ENCODE data around the gene KY.

KY gene

DNA sequence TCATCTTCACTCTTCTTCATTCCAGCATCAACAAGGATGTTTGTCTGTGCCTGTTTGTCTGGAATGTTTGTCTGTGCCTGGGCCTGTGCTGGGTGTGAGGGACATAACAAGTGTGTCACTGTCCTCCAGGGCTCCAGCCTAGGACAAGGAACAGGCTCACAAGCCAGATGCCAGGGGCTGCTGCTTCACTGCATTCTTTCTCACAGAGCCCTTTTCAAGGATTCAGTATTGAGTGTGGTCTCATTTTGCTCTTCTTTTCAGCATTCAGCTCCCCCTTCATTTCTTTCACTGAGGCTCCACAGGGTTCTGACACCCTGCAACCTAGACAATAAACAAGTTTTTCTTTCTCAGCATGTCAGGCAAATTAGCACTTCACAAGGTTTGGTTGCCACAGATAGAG, 43.6 kb upstream of the KY start:
- TF ChIP-seq, protein P1, sequence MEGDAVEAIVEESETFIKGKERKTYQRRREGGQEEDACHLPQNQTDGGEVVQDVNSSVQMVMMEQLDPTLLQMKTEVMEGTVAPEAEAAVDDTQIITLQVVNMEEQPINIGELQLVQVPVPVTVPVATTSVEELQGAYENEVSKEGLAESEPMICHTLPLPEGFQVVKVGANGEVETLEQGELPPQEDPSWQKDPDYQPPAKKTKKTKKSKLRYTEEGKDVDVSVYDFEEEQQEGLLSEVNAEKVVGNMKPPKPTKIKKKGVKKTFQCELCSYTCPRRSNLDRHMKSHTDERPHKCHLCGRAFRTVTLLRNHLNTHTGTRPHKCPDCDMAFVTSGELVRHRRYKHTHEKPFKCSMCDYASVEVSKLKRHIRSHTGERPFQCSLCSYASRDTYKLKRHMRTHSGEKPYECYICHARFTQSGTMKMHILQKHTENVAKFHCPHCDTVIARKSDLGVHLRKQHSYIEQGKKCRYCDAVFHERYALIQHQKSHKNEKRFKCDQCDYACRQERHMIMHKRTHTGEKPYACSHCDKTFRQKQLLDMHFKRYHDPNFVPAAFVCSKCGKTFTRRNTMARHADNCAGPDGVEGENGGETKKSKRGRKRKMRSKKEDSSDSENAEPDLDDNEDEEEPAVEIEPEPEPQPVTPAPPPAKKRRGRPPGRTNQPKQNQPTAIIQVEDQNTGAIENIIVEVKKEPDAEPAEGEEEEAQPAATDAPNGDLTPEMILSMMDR (conservative IDR thresholded peaks at IDR 0.05) = no peak
- H3K27ac ChIP-seq = no peak overlapping the region

DNA sequence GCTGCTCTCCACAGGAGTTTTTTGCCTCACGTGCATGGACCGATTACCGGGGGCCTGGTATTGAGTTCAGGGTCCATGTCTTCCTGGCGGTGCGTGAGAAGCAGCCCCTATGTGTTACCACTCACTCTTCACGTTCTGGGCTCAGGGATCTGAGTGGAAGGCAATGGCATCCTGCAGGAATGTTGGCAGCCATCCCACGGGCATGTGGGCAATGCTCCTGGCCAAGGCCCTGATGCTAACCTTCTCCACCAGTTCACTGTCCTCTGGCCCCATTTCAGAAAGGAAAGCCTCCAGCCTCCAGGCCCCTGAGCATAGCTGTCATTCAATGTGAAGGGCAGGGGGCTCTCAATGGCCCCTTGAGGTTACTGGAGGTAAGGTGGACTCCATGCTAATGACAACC, 43.0 kb upstream of the KY start:
- TF ChIP-seq, protein P1 (conservative IDR thresholded peaks at IDR 0.05) = no peak
- no peak overlapping the region for H3K27ac ChIP-seq

DNA sequence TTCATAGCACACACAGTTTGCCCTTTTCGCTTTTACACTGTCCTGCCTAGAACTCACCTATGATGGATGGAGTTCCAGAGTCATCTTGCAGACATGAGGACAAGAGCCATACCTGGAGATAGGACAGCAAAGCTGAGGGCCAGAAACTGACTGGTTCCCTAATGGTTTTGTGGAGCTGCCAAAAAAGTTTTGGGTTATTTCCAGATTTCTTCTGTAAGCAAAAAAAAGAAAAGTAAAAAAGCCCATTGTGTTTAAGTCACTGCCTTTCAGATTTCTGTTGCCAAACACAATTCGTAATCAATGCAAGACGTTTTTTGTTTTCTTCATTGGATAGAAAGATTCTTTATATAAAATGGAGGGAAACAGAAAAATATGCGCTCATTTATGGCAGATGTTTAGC, 42.4 kb upstream of the KY start:
- H3K27ac ChIP-seq = no peak overlapping the region
- TF ChIP-seq, protein P1 (conservative IDR thresholded peaks at IDR 0.05) = no peak

DNA sequence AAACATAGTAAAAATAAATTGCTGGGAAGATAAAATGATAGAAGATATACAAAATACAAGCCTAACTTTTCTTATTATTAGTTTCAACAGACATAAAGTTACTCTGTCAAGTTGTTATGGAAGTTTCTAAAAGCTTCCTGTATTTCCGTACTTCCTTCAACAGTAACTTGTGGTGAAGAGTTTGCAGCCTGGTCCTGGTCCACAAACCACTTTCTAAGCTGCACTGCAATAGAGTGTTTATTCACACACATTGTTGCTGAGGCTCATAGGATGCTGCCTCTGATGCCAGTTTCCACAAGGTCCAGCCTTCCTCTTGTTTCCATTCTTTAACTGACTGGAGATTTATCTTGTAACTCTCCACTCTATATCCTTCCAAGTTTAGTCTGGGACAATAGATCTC, 39.4 kb upstream of the KY start:
- TF ChIP-seq, protein P1 (conservative IDR thresholded peaks at IDR 0.05) = no peak
- no peak overlapping the region for H3K27ac ChIP-seq

DNA sequence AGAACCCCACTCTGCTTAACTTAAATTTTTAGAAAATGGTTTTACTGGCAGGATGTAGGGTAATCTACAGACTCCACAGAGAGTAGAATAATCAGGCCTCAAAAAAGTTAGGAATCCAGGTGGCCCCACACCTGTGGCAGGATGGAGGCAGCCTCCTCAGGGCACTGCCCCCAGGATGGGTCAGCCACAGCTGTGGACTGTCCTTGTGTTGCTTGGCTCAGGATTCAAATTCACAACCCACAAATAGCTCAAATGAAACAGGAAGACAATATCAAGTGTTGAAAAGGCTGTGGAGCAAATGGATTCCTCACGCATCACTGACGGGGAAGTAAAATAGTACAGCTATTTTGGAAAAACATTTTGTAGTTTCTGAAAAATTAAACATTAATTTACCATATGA, 36.8 kb upstream of the KY start:
- TF ChIP-seq, protein P1 (conservative IDR thresholded peaks at IDR 0.05) = no peak
- H3K27ac ChIP-seq = no peak overlapping the region

DNA sequence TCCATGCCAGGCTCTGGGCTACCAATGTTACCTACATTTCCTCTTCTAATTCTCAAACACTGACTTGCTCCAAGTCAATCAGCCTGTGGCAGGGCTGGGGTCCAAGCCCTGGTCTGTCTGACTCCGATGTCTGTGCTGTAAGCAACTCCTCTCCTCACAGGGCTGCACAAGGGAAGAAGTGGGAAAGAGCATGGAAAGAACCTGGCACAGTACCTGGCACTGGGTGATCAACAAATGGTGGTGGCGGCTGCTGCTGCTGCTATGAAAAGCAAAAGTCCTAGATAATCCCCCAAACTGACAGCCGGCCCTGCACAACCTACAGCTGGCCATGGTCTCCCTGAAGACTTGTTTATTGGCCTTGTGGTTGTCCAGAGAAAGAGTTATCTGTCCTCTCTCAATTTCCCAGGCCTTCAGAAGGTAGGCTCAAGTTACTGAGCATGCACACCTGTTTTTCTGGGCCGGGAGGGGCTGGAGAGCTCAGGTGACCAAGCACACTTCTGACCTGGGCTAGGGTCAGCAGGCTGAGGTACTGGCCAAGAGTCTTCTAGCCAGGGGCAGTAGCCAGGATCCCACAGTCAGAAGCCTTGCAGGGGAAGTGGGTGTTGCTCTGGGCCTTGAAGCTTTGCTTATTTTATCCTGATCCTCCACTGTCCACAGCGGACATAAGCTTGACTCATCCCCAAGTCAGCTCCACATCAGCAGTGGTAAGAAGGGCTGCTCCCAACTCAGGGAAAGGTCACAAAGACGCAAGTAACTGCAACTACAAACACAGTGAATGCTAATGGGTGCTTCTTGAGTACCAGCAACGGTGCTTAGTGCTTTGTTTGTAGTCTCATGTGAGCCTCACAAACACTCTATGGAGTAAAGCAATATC, 35.3 kb upstream of the KY start:
- no peak overlapping the region for H3K27ac ChIP-seq
- TF ChIP-seq, protein P1 (conservative IDR thresholded peaks at IDR 0.05) = no peak

DNA sequence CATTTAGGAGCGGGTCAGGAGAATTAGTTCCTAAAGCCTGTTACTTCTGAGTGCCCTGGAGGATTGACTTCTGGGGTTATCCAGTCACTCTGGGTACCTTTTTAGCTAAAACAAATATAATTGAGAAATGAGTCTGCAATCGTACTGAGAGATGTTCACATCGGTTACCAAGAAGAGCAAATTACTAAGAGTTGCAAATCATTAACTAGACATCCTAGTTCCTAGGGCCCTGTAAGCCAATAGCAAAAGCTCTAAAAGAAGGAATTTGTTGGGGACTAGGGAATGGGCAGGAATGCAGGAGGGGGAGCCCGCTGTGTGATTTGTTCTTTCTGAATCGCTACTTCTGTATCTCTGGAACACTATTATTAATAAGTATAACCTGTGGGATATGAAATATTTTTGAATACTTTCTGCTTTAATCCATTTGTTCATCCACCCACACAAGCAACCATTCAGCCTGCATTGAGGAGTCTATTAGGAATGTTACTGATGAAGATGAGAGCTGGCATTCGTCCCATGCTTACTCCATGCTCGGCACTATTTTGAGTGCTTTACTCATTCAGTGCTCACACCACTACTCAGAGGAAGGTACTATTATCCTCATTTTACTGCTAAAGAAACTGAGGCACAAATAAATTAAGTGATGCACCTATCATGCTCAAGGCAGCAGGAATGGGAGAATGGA, 31.5 kb upstream of the KY start:
- TF ChIP-seq, protein P1 (conservative IDR thresholded peaks at IDR 0.05) = no peak
- H3K27ac ChIP-seq = no peak overlapping the region

Data from VCaP (cell line).